GM23338 (cell line): ENCODE results near the gene GRIN2B. TPM values are rescaled to one million over a fixed set of nuclear protein-coding genes. Genes with fewer than 3 reads are reported as not detected.

Experiments
- ATAC-seq: fragments of 200-7000 bp; cut with Tn5 transposase; 3 replicates; pipeline ENCODE4 v1.9.1; 2020
- DNase-seq: peaks from one replicate; pipeline ENCODE4 v3.0.0-alpha.2; 2015; ENCODE audit warnings: low spot score
- H2AFZ ChIP-seq: fragments of 200-600 bp; sonication (generic); 2 replicates; pipeline ENCODE4 v1.8.0; 2016; ENCODE audit warnings: antibody characterized with exemption, mild to moderate bottlenecking, moderate library complexity
- H3F3A ChIP-seq: fragments of 200-600 bp; sonication (generic); replicated peaks from 2 replicates; pipeline ENCODE4 v1.8.0; 2017; ENCODE audit warnings: antibody characterized with exemption, mixed run types, low read depth
- H3K27ac ChIP-seq: fragments of 200-600 bp; sonication (generic); 2 replicates; pipeline ENCODE4 v1.6.1; 2016; ENCODE audit warnings: low read depth
- H3K27me3 ChIP-seq: fragments of 200-600 bp; sonication (generic); 2 replicates; pipeline ENCODE4 v1.8.0; 2016; ENCODE audit warnings: mild to moderate bottlenecking, mixed run types, moderate library complexity; ENCODE audit not compliant: insufficient read depth
- H3K36me3 ChIP-seq: fragments of 200-600 bp; sonication (generic); 2 replicates; pipeline ENCODE4 v1.8.0; 2016; ENCODE audit warnings: mild to moderate bottlenecking; ENCODE audit not compliant: insufficient read depth
- H3K4me1 ChIP-seq: fragments of 200-600 bp; sonication (generic); 2 replicates; pipeline ENCODE4 v1.8.0; 2016; ENCODE audit warnings: mild to moderate bottlenecking, moderate library complexity; ENCODE audit not compliant: insufficient read depth
- H3K4me2 ChIP-seq: fragments of 200-600 bp; sonication (generic); 2 replicates; pipeline ENCODE4 v1.7.1; 2017; ENCODE audit warnings: mixed run types
- H3K4me3 ChIP-seq: fragments of 200-600 bp; sonication (generic); 2 replicates; pipeline ENCODE4 v1.6.1; 2016; ENCODE audit warnings: mixed run types
- H3K79me2 ChIP-seq: fragments of 200-600 bp; sonication (generic); replicated peaks from 2 replicates; pipeline ENCODE4 v1.8.0; 2017; ENCODE audit warnings: mild to moderate bottlenecking; ENCODE audit not compliant: insufficient read depth
- H3K9me2 ChIP-seq: fragments of 200-600 bp; sonication (generic); 2 replicates; pipeline ENCODE4 v1.8.0; 2017; ENCODE audit not compliant: insufficient read depth
- H4K20me1 ChIP-seq: fragments of 200-600 bp; sonication (generic); replicated peaks from 2 replicates; pipeline ENCODE4 v1.8.0; 2017; ENCODE audit warnings: mild to moderate bottlenecking; ENCODE audit not compliant: insufficient read depth
- H3K27ac Mint-ChIP-seq: 2 replicates; pipeline ENCODE4 v1.8.0; 2020; ENCODE audit warnings: inconsistent platforms, mild to moderate bottlenecking, moderate library complexity, mixed read lengths
- H3K27me3 Mint-ChIP-seq: 3 replicates; pipeline ENCODE4 v1.8.0; 2022; ENCODE audit warnings: low read depth, mild to moderate bottlenecking, moderate library complexity, mixed read lengths, inconsistent platforms; ENCODE audit not compliant: insufficient read depth, poor library complexity
- H3K36me3 Mint-ChIP-seq: 3 replicates; pipeline ENCODE4 v1.8.0; 2021; ENCODE audit warnings: low read depth, mild to moderate bottlenecking, inconsistent platforms, moderate library complexity, mixed read lengths
- H3K4me1 Mint-ChIP-seq: 3 replicates; pipeline ENCODE4 v1.8.0; 2020; ENCODE audit warnings: mild to moderate bottlenecking, inconsistent platforms, mixed read lengths
- H3K4me3 Mint-ChIP-seq: 3 replicates; pipeline ENCODE4 v1.8.0; 2021; ENCODE audit warnings: moderate library complexity, mild to moderate bottlenecking, inconsistent platforms, mixed read lengths
- H3K9me3 Mint-ChIP-seq: 3 replicates; pipeline ENCODE4 v1.8.0; 2020; ENCODE audit warnings: moderate library complexity, mild to moderate bottlenecking, inconsistent platforms, mixed read lengths
- CREB1 ChIP-seq: fragments of 250-450 bp; sonication (Bioruptor Pico); IDR thresholded peaks from 2 replicates; pipeline ENCODE4 v1.5.0; 2020; ENCODE audit warnings: low read depth, mild to moderate bottlenecking, moderate library complexity
- CTCF ChIP-seq, 2 experiments: fragments of 200-600 bp in 1 of 2; sonication (generic) in 1 of 2; conservative IDR thresholded peaks; 2 replicates each; pipeline versions ENCODE4 v1.5.1 to v1.6.1; 2016 to 2017; ENCODE audit warnings: antibody characterized with exemption in 2 of 2, low read depth in 2 of 2, mild to moderate bottlenecking in 2 of 2, moderate library complexity in 1 of 2
- ETS1 ChIP-seq: IDR thresholded peaks from 2 replicates; pipeline ENCODE4 v1.6.1; 2016; ENCODE audit warnings: antibody characterized with exemption
- EZH2 ChIP-seq: fragments of 200-600 bp; sonication (generic); IDR thresholded peaks from one replicate; pipeline ENCODE4 v1.8.0; 2017; ENCODE audit warnings: antibody characterized with exemption, mild to moderate bottlenecking, low read depth; ENCODE audit not compliant: unreplicated experiment
- EZH2phosphoT487 ChIP-seq: fragments of 200-600 bp; sonication (generic); IDR thresholded peaks from one replicate; pipeline ENCODE4 v1.8.1; 2018; ENCODE audit warnings: antibody characterized with exemption; ENCODE audit not compliant: unreplicated experiment
- JUNB ChIP-seq: IDR thresholded peaks from one replicate; pipeline ENCODE4 v1.6.1; 2016; ENCODE audit warnings: antibody characterized with exemption; ENCODE audit not compliant: unreplicated experiment
- NANOG ChIP-seq: IDR thresholded peaks from 2 replicates; pipeline ENCODE4 v1.6.1; 2016; ENCODE audit warnings: antibody characterized with exemption, borderline replicate concordance
- POLR2AphosphoS5 ChIP-seq: IDR thresholded peaks from 2 replicates; pipeline ENCODE4 v1.6.1; 2016; ENCODE audit warnings: antibody characterized with exemption, low read depth
- REST ChIP-seq: IDR thresholded peaks from one replicate; pipeline ENCODE4 v1.6.1; 2018; ENCODE audit warnings: antibody characterized with exemption; ENCODE audit not compliant: unreplicated experiment
- STAT1 ChIP-seq: IDR thresholded peaks from one replicate; pipeline ENCODE4 v1.6.1; 2016; ENCODE audit warnings: antibody characterized with exemption; ENCODE audit not compliant: unreplicated experiment
- ZNF114 ChIP-seq: fragments of 250-450 bp; sonication (Bioruptor Pico); IDR thresholded peaks from 2 replicates; pipeline ENCODE4 v1.5.0; 2020; ENCODE audit warnings: mild to moderate bottlenecking, moderate library complexity
- ZNF331 ChIP-seq: fragments of 250-450 bp; sonication (Bioruptor Pico); IDR thresholded peaks from 2 replicates; pipeline ENCODE4 v1.5.0; 2020; ENCODE audit warnings: low read depth, mild to moderate bottlenecking, moderate library complexity
- ZNF462 ChIP-seq: fragments of 250-450 bp; sonication (Bioruptor Pico); IDR thresholded peaks from 2 replicates; pipeline ENCODE4 v1.5.0; 2020; ENCODE audit warnings: mild to moderate bottlenecking, moderate library complexity
- polyA plus RNA-seq: library from polyadenylated mRNA; unstranded; fragments of >200 nt; fragmentation: Nextera tagmentation; extraction: Ambion mirVana; gene quantifications from 2 replicates; pipeline ENCODE4 v1.2.1, GENCODE V29; 2016
- total RNA-seq: library from RNA; depleted of rRNA; stranded (reverse); fragments of >200 nt; shearing (Covaris generic); gene quantifications from 2 replicates; pipeline ENCODE4 v1.2.3, GENCODE V29; 2014

Gene GRIN2B
- total and polyA plus RNA-seq, 2 experiments from 2014 or later: 0.31 to 3.0 TPM

GRCh38 chr12:13945236-13945635 is 36.2 kb downstream of the GRIN2B start:
- Mint-ChIP-seq H3K4me3 (no peak overlapping the region), H3K36me3 (no peaks in the 10 kb centered on the region), H3K4me1 (peaks cover 28% of the 10 kb centered on the region), H3K27me3 (no peaks in the 10 kb centered on the region), H3K27ac (no peak overlapping the region), H3K9me3 (no peaks in the 10 kb centered on the region)
- DNase-seq (no peak), ATAC-seq (no peak)
- TF ChIP-seq EZH2 (no peak), NANOG (no peak), CREB1 (CRISPR knock-in tag) (no peak), ETS1 (no peak), POLR2AphosphoS5 (no peak), ZNF114 (no peak), JUNB (no peak), ZNF331 (no peak), CTCF (conservative IDR thresholded peaks at IDR 0.05; ENCODE audit: low read depth in 2 of 2) (no peak), STAT1 (no peak), REST (no peak), ZNF462 (CRISPR knock-in tag) (no peak), EZH2phosphoT487 (no peak)
- H3K4me1 ChIP-seq: peaks cover 25% of the 10 kb centered on the region
- no peaks in the 10 kb centered on the region for H3K79me2 ChIP-seq
- no peaks in the 10 kb centered on the region for H3K27me3 ChIP-seq
- H3K4me2 ChIP-seq: no peak overlapping the region
- no peak overlapping the region for H3K4me3 ChIP-seq
- no peaks in the 10 kb centered on the region for H4K20me1 ChIP-seq
- H2AFZ ChIP-seq: no peak overlapping the region
- H3K36me3 ChIP-seq: no peaks in the 10 kb centered on the region
- H3K27ac ChIP-seq: no peak overlapping the region
- H3K9me2 ChIP-seq: no peaks in the 10 kb centered on the region; the same call in 1 of the 2 replicates
- no peaks in the 10 kb centered on the region for H3F3A ChIP-seq
